Naive thymus-derived CD4-positive, alpha-beta T cell (primary cell): ENCODE data around the gene EVI5. TPM values are rescaled to one million over a fixed set of nuclear protein-coding genes. Genes with fewer than 3 reads are reported as not detected.

Experiments
- ATAC-seq: fragments of 150-1000 bp; cut with Tn5 transposase; 2 replicates; pipeline ENCODE4 v1.10.0; 2021; ENCODE audit warnings: mild to moderate bottlenecking, moderate library complexity
- CTCF ChIA-PET: fragments of 350-600 bp; sonication (Branson Sonifier 250); formaldehyde crosslinking; loops from one replicate; lab custom pipeline; 2021; ENCODE audit warnings: antibody characterized with exemption; lab: Charles Lee
- POLR2A ChIA-PET: fragments of 350-600 bp; sonication (Branson Sonifier 250); formaldehyde crosslinking; loops from one replicate; lab custom pipeline; 2021; ENCODE audit warnings: antibody characterized with exemption, inconsistent platforms; lab: Charles Lee
- DNase-seq, 9 donors: peaks; one replicate each; pipeline versions ENCODE4 v3.0.0 to v3.0.0-alpha.2; 2020 to 2022; ENCODE audit warnings: mixed read lengths in 1 of 9
- H3K27ac ChIP-seq: one replicate; pipeline ENCODE4 v1.7.0; 2013; ENCODE audit warnings: mild to moderate bottlenecking, low read depth, low read length, moderate library complexity
- H3K27me3 ChIP-seq, 2 donors: one replicate each; pipeline ENCODE4 v1.7.0; 2013; ENCODE audit warnings: low read length in 2 of 2, mild to moderate bottlenecking in 2 of 2, moderate library complexity in 2 of 2; ENCODE audit not compliant: control insufficient read depth in 2 of 2, insufficient read depth in 2 of 2
- H3K36me3 ChIP-seq, 3 experiments: 1 replicate in 2 of 3; 2 replicates in 1 of 3; pipeline ENCODE4 v1.7.0; 2013; ENCODE audit warnings: low read length in 3 of 3, mild to moderate bottlenecking in 3 of 3, moderate library complexity in 1 of 3; ENCODE audit not compliant: insufficient read depth in 3 of 3, control insufficient read depth in 2 of 3
- H3K4me1 ChIP-seq, 2 donors: one replicate each; pipeline ENCODE4 v1.7.0; 2013; ENCODE audit warnings: low read length in 2 of 2, mild to moderate bottlenecking in 2 of 2, moderate library complexity in 1 of 2; ENCODE audit not compliant: control insufficient read depth in 2 of 2, insufficient read depth in 2 of 2
- H3K4me3 ChIP-seq: 2 replicates; pipeline ENCODE4 v1.7.0; 2013; ENCODE audit warnings: mild to moderate bottlenecking, low read length
- H3K9me3 ChIP-seq, 3 experiments: 1 replicate in 2 of 3; 2 replicates in 1 of 3; pipeline ENCODE4 v1.7.0; 2013; ENCODE audit warnings: low read length in 3 of 3; ENCODE audit not compliant: control insufficient read depth in 2 of 3
- H3K27ac Mint-ChIP-seq, 9 donors: one replicate each; pipeline ENCODE4 v1.8.0; 2020 to 2022; ENCODE audit warnings: mixed read lengths in 9 of 9, mild to moderate bottlenecking in 8 of 9, moderate library complexity in 5 of 9, inconsistent platforms in 2 of 9
- H3K27me3 Mint-ChIP-seq, 5 donors: one replicate each; pipeline ENCODE4 v1.8.0; 2021 to 2022; ENCODE audit warnings: mixed read lengths in 5 of 5, mild to moderate bottlenecking in 1 of 5
- H3K36me3 Mint-ChIP-seq, 5 donors: one replicate each; pipeline ENCODE4 v1.8.0; 2020 to 2022; ENCODE audit warnings: mixed read lengths in 5 of 5, mild to moderate bottlenecking in 3 of 5, inconsistent platforms in 1 of 5
- H3K4me1 Mint-ChIP-seq, 7 donors: one replicate each; pipeline ENCODE4 v1.8.0; 2020 to 2022; ENCODE audit warnings: mixed read lengths in 7 of 7, mild to moderate bottlenecking in 3 of 7, inconsistent platforms in 1 of 7
- H3K4me3 Mint-ChIP-seq, 10 donors: one replicate each; pipeline ENCODE4 v1.8.0; 2020 to 2022; ENCODE audit warnings: mild to moderate bottlenecking in 10 of 10, mixed read lengths in 10 of 10, moderate library complexity in 6 of 10, inconsistent platforms in 2 of 10
- H3K9me3 Mint-ChIP-seq, 11 donors: one replicate each; pipeline ENCODE4 v1.8.0; 2020 to 2022; ENCODE audit warnings: mixed read lengths in 11 of 11, mild to moderate bottlenecking in 4 of 11, inconsistent platforms in 1 of 11, moderate library complexity in 1 of 11
- intact Hi-C, 2 donors: fragments of 100-400 bp; cut with micrococcal nuclease; formaldehyde crosslinking; loops; one replicate each; pipeline ENCODE4 v1.15.1; 2023
- polyA plus RNA-seq, 2 donors: library from polyadenylated mRNA; unstranded; fragments of 300-500 nt; fragmentation: Illumina TruSeq; gene quantifications; one replicate each; pipeline ENCODE4 v1.2.3, GENCODE V29; 2021
- total RNA-seq, 6 experiments: library from RNA in 5 of 6; stranded (reverse) in 5 of 6; gene quantifications; 1 replicate in 5 of 6; 2 replicates in 1 of 6; pipeline ENCODE4 v1.2.3 and lab custom pipeline; 2021 to 2026

The EVI5 gene
- total and polyA plus RNA-seq, 7 experiments from 2014 or later, result 0.20 to 12.3 (median 1.7) TPM

GRCh38 chr1:92500552-92500951 lies 284.4 kb downstream of the EVI5 start:
- CTCF ChIA-PET, result no interaction called here
- Histone ChIP-seq H3K27ac (no peak overlapping the region), H3K27me3 (no peaks in the 10 kb centered on the region), H3K4me1 (peaks cover under 1 to 3% of the 10 kb centered on the region in 2 donors), H3K36me3 (no peaks in the 10 kb centered on the region), H3K4me3 (no peak overlapping the region), H3K9me3 (no peaks in the 10 kb centered on the region)
- DNase-seq (no peak), ATAC-seq (no peak)
- H3K27ac Mint-ChIP-seq, result no peak overlapping the region
- no peaks in the 10 kb centered on the region for H3K27me3 Mint-ChIP-seq
- H3K9me3 Mint-ChIP-seq, result peaks cover 0 to 2% (median 0%) of the 10 kb centered on the region in 11 donors
- POLR2A ChIA-PET, result interaction anchor here (0.7 to 1.3 kb wide), 4 partner anchors 10 to 15 kb away, joined by 3 to 4 read pairs (median 4); no protein-coding TSS in a partner anchor
- H3K4me3 Mint-ChIP-seq, result no peak overlapping the region
- intact Hi-C loops, result loop anchor here in 1 of 2 donors (2.0 kb wide), 1 partner anchor 14 kb away; the partner anchor contains the start of gene GFI1
- peaks cover 12 to 41% (median 28%) of the 10 kb centered on the region in 7 donors for H3K4me1 Mint-ChIP-seq
- H3K36me3 Mint-ChIP-seq, result peaks cover 0 to 9% (median 0%) of the 10 kb centered on the region in 5 donors

GRCh38 chr1:92495392-92496063 lies 289.4 kb downstream of the EVI5 start:
- DNase-seq (no peak), ATAC-seq (peak; percentile 31)
- ChIA-PET POLR2A (interaction anchor here (0.9 to 1.9 kb wide), 2 partner anchors 9 to 10 kb away, joined by 4 to 6 read pairs; partner anchors contain the start of gene GFI1), CTCF (interaction anchor here (1.2 kb wide), 1 partner anchor 10 kb away, joined by 6 read pairs; no protein-coding TSS in a partner anchor)
- H3K36me3 Mint-ChIP-seq, result peaks cover 0 to 13% (median 0%) of the 10 kb centered on the region in 5 donors
- H3K4me1 Mint-ChIP-seq, result peaks cover 7 to 36% (median 25%) of the 10 kb centered on the region in 7 donors
- Histone ChIP-seq H3K36me3 (no peaks in the 10 kb centered on the region), H3K27me3 (no peaks in the 10 kb centered on the region), H3K4me3 (no peak overlapping the region), H3K9me3 (no peaks in the 10 kb centered on the region), H3K4me1 (peaks cover 12 to 18% of the 10 kb centered on the region in 2 donors), H3K27ac (no peak overlapping the region)
- H3K27ac Mint-ChIP-seq, result peak overlapping the region in 1 of 9 donors; percentile 52
- peak overlapping the region in 9 of 10 donors; percentile 17 to 51 (median 37) for H3K4me3 Mint-ChIP-seq
- intact Hi-C loops, result loop anchor here in 1 of 2 donors (1.0 kb wide), 1 partner anchor 8 kb away; no protein-coding TSS in a partner anchor
- H3K27me3 Mint-ChIP-seq, result no peaks in the 10 kb centered on the region
- peaks cover 0 to 2% (median 0%) of the 10 kb centered on the region in 11 donors for H3K9me3 Mint-ChIP-seq

- ChIA-PET POLR2A (interaction anchor here (1.6 to 1.9 kb wide), 2 partner anchors 9 kb away, joined by 6 to 7 read pairs; no protein-coding TSS in a partner anchor), CTCF (no interaction called here)
- no peaks in the 10 kb centered on the region for H3K27me3 Mint-ChIP-seq
- H3K27me3 ChIP-seq, result no peaks in the 10 kb centered on the region
- H3K27ac ChIP-seq, result no peak overlapping the region
- H3K36me3 Mint-ChIP-seq, result peaks cover 0 to 12% (median 0%) of the 10 kb centered on the region in 5 donors
- peaks cover 0 to 2% (median 0%) of the 10 kb centered on the region in 11 donors for H3K9me3 Mint-ChIP-seq
- H3K4me1 ChIP-seq, result peaks cover 14 to 18% of the 10 kb centered on the region in 2 donors
- peak overlapping the region in 2 of 9 donors; percentile 18 to 55 for H3K27ac Mint-ChIP-seq
- ATAC-seq (no peak), DNase-seq (no peak)
- no peaks in the 10 kb centered on the region for H3K36me3 ChIP-seq
- H3K4me3 Mint-ChIP-seq, result peak overlapping the region in 2 of 10 donors; percentile 36 to 61
- H3K9me3 ChIP-seq, result no peaks in the 10 kb centered on the region
- H3K4me3 ChIP-seq, result no peak overlapping the region
- intact Hi-C loops, result loop anchor here in 1 of 2 donors (1.0 kb wide), 1 partner anchor 7 kb away; no protein-coding TSS in a partner anchor
- peaks cover 7 to 36% (median 26%) of the 10 kb centered on the region in 7 donors for H3K4me1 Mint-ChIP-seq
These were observed 290.3 kb downstream of the EVI5 start for GRCh38 chr1:92494485-92495141.

- Mint-ChIP-seq H3K4me1 (peaks cover 17 to 50% (median 39%) of the 10 kb centered on the region in 7 donors), H3K9me3 (no peaks in the 10 kb centered on the region), H3K4me3 (no peak overlapping the region), H3K27ac (no peak overlapping the region), H3K36me3 (peaks cover 0 to 8% (median 0%) of the 10 kb centered on the region in 5 donors), H3K27me3 (no peaks in the 10 kb centered on the region)
- Histone ChIP-seq H3K27me3 (no peaks in the 10 kb centered on the region), H3K9me3 (no peaks in the 10 kb centered on the region), H3K4me3 (no peak overlapping the region), H3K4me1 (peaks cover 18% of the 10 kb centered on the region in 2 donors), H3K27ac (no peak overlapping the region), H3K36me3 (no peaks in the 10 kb centered on the region)
- ChIA-PET CTCF (no interaction called here), POLR2A (interaction anchor here (0.7 to 1.6 kb wide), 3 partner anchors 8 to 55 kb away, joined by 3 to 7 read pairs (median 4); no protein-coding TSS in a partner anchor)
- ATAC-seq, result no peak
- intact Hi-C loops, result no loop called here
- no peak for DNase-seq
These were observed 291.8 kb downstream of the EVI5 start for GRCh38 chr1:92493139-92493538.

GRCh38 chr1:92488832-92489231 lies 296.1 kb downstream of the EVI5 start:
- H3K27me3 Mint-ChIP-seq, result peaks cover 0 to 3% (median 0%) of the 10 kb centered on the region in 5 donors
- Histone ChIP-seq H3K36me3 (peaks cover 0 to 11% (median 0%) of the 10 kb centered on the region in 3 experiments), H3K27me3 (no peaks in the 10 kb centered on the region), H3K4me3 (no peak overlapping the region), H3K27ac (no peak overlapping the region), H3K4me1 (peaks cover 12 to 14% of the 10 kb centered on the region in 2 donors), H3K9me3 (no peaks in the 10 kb centered on the region)
- peak overlapping the region in 8 of 9 donors; percentile 32 to 90 (median 68) for H3K27ac Mint-ChIP-seq
- ATAC-seq, result no peak
- CTCF ChIA-PET, result interaction anchor here (0.7 kb wide), 1 partner anchor 10 kb away, joined by 3 read pairs; no protein-coding TSS in a partner anchor
- H3K36me3 Mint-ChIP-seq, result peaks cover 0 to 11% (median 0%) of the 10 kb centered on the region in 5 donors
- DNase-seq, result no peak
- POLR2A ChIA-PET, result interaction anchor here (0.6 to 1.1 kb wide), 3 partner anchors 12 to 161 kb away, joined by 3 to 4 read pairs (median 3); no protein-coding TSS in a partner anchor
- intact Hi-C loops, result loop anchor here (2.0 to 10.0 kb wide), 9 partner anchors 14 to 1467 kb away; partner anchors contain the start of genes DIPK1A (in 2 of the 2), RPL5 (in 1 of the 2) and ZNF644 (in 1 of the 2)
- peaks cover 19 to 53% (median 31%) of the 10 kb centered on the region in 7 donors for H3K4me1 Mint-ChIP-seq
- no peaks in the 10 kb centered on the region for H3K9me3 Mint-ChIP-seq
- peak overlapping the region in 2 of 10 donors; percentile 1 to 49 for H3K4me3 Mint-ChIP-seq

GRCh38 chr1:92488416-92488815 lies 296.5 kb downstream of the EVI5 start:
- no peak overlapping the region for H3K27ac ChIP-seq
- ATAC-seq (no peak), DNase-seq (no peak)
- ChIA-PET POLR2A (interaction anchor here (0.6 to 1.1 kb wide), 3 partner anchors 12 to 161 kb away, joined by 3 to 4 read pairs (median 3); no protein-coding TSS in a partner anchor), CTCF (interaction anchor here (0.7 kb wide), 1 partner anchor 10 kb away, joined by 3 read pairs; no protein-coding TSS in a partner anchor)
- H3K27ac Mint-ChIP-seq, result peak overlapping the region; percentile 32 to 90 (median 57)
- peaks cover 12 to 14% of the 10 kb centered on the region in 2 donors for H3K4me1 ChIP-seq
- peaks cover 19 to 53% (median 31%) of the 10 kb centered on the region in 7 donors for H3K4me1 Mint-ChIP-seq
- H3K36me3 ChIP-seq, result peaks cover 0 to 15% (median 0%) of the 10 kb centered on the region in 3 experiments
- H3K36me3 Mint-ChIP-seq, result peaks cover 0 to 12% (median 0%) of the 10 kb centered on the region in 5 donors
- H3K9me3 Mint-ChIP-seq, result no peaks in the 10 kb centered on the region
- no peak overlapping the region for H3K4me3 ChIP-seq
- intact Hi-C loops, result loop anchor here (2.0 to 10.0 kb wide), 9 partner anchors 14 to 1466 kb away; partner anchors contain the start of genes DIPK1A (in 2 of the 2), RPL5 (in 1 of the 2) and ZNF644 (in 1 of the 2)
- H3K4me3 Mint-ChIP-seq, result peak overlapping the region in 4 of 10 donors; percentile 1 to 49 (median 19)
- H3K27me3 ChIP-seq, result no peaks in the 10 kb centered on the region
- peaks cover 0 to 3% (median 0%) of the 10 kb centered on the region in 5 donors for H3K27me3 Mint-ChIP-seq
- H3K9me3 ChIP-seq, result no peaks in the 10 kb centered on the region
